NCI-H2227 treated with DMSO at 0.1 percent for 48 hours (cell line): ENCODE results near the gene MRPL32.
A peak's percentile ranks its signal among the peaks of the same experiment; 100 is the strongest.

Experiments
- DNase-seq: peaks from one replicate; lab custom pipeline; 2025; lab: John Stamatoyannopoulos, UW

Gene MRPL32

GRCh38 chr7:42964849-42965805 is 33.0 kb downstream of the MRPL32 start:
- DNase-seq = no peak

- no peak for DNase-seq
Observed at GRCh38 chr7:42967391-42967790, 35.2 kb downstream of the MRPL32 start.

GRCh38 chr7:42972699-42973500 is 40.7 kb downstream of the MRPL32 start:
- peak; percentile 40 for DNase-seq

- DNase-seq = no peak
Observed at GRCh38 chr7:42976371-42976770, 44.2 kb downstream of the MRPL32 start.

GRCh38 chr7:42978496-42978895 is 46.3 kb downstream of the MRPL32 start:
- DNase-seq = no peak

GRCh38 chr7:42980084-42980483 is 47.9 kb downstream of the MRPL32 start:
- no peak for DNase-seq

- no peak for DNase-seq
Observed at GRCh38 chr7:42980514-42980913, 48.3 kb downstream of the MRPL32 start.

- DNase-seq = peak; percentile 54
Observed at GRCh38 chr7:42981601-42982000, 49.4 kb downstream of the MRPL32 start.

- no peak for DNase-seq
Observed at GRCh38 chr7:42982604-42983115, 50.5 kb downstream of the MRPL32 start.

- no peak for DNase-seq
Observed at GRCh38 chr7:42984137-42984536, 52.0 kb downstream of the MRPL32 start.

- no peak for DNase-seq
Observed at GRCh38 chr7:42986213-42986612, 54.0 kb downstream of the MRPL32 start.

- DNase-seq = no peak
Observed at GRCh38 chr7:42986781-42987248, 54.6 kb downstream of the MRPL32 start.
